Testis (tissue), 2 donors: ENCODE measurements around the gene ACE.

Experiments
- CTCF ChIP-seq, 3 experiments: fragments of 450-650 bp in 2 of 3; fragments of 200-600 bp in 1 of 3; sonication (generic) in 1 of 3; IDR thresholded peaks; one replicate each; pipeline ENCODE4 v1.5.1; 2016 to 2019; ENCODE audit warnings: antibody characterized with exemption in 3 of 3, mild to moderate bottlenecking in 2 of 3, moderate library complexity in 1 of 3
- POLR2A ChIP-seq: fragments of 450-650 bp; IDR thresholded peaks from one replicate; pipeline ENCODE4 v1.6.1; 2017; ENCODE audit warnings: antibody characterized with exemption, mild to moderate bottlenecking, moderate library complexity

GRCh38 chr17:63483655-63484575 lies 7.1 kb downstream of the ACE start:
- TF ChIP-seq CTCF (IDR thresholded peaks at IDR 0.05) (no peak), POLR2A (no peak)
